Loucy (cell line): ENCODE data around the gene ZCCHC12.

Source experiments
- EZH2phosphoT487 ChIP-seq: fragments of 200-600 bp; IDR thresholded peaks from 2 replicates; pipeline ENCODE4 v1.6.1; 2018; ENCODE audit warnings: antibody characterized with exemption, mild to moderate bottlenecking, moderate library complexity, borderline replicate concordance
- TF ChIP-seq, protein P1 (sequence below): fragments of 200-600 bp; sonication (generic); conservative IDR thresholded peaks from 2 replicates; pipeline ENCODE4 v1.5.1; 2014; ENCODE audit warnings: mild to moderate bottlenecking, antibody characterized with exemption, low read length

DNA sequence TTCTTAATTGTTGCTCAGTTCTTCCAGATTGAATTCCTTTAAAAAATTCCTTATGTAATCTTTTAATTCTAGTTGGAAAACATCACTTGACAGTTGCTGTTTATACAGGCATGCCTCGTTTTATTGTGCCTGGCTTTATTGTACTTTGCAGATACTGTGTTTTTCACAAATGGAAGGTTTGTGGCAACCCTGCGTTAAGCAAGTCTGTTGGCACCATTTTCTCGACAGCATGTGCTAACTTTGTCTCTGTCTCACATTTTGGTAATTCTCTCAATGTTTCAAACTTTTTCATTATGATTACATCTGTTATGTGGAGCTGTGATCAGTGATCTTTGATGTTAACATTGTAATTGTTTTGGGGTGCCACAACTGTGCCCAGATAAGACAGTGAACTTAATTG is 33.4 kb downstream of the ZCCHC12 start:
- TF ChIP-seq, protein P1, sequence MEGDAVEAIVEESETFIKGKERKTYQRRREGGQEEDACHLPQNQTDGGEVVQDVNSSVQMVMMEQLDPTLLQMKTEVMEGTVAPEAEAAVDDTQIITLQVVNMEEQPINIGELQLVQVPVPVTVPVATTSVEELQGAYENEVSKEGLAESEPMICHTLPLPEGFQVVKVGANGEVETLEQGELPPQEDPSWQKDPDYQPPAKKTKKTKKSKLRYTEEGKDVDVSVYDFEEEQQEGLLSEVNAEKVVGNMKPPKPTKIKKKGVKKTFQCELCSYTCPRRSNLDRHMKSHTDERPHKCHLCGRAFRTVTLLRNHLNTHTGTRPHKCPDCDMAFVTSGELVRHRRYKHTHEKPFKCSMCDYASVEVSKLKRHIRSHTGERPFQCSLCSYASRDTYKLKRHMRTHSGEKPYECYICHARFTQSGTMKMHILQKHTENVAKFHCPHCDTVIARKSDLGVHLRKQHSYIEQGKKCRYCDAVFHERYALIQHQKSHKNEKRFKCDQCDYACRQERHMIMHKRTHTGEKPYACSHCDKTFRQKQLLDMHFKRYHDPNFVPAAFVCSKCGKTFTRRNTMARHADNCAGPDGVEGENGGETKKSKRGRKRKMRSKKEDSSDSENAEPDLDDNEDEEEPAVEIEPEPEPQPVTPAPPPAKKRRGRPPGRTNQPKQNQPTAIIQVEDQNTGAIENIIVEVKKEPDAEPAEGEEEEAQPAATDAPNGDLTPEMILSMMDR, result no peak
- TF ChIP-seq EZH2phosphoT487, result no peak
